Activated CD4-positive, alpha-beta T cell treated with anti-CD3 and anti-CD28 coated beads for 36 hours (primary cell): ENCODE data around the gene AKAP10. TPM values are rescaled to one million over a fixed set of nuclear protein-coding genes. Genes with fewer than 3 reads are reported as not detected.
A peak's percentile ranks its signal among the peaks of the same experiment; 100 is the strongest.

Source experiments
- ATAC-seq: fragments of 200-7000 bp; cut with Tn5 transposase; one replicate; pipeline ENCODE4 v1.10.0; 2021; ENCODE audit warnings: mild to moderate bottlenecking, moderate library complexity
- CTCF ChIA-PET: fragments of 350-600 bp; sonication (Branson Sonifier 250); formaldehyde crosslinking; loops from one replicate; lab custom pipeline; 2021; ENCODE audit warnings: antibody characterized with exemption; lab: Charles Lee
- POLR2A ChIA-PET: fragments of 350-600 bp; sonication (Branson Sonifier 250); formaldehyde crosslinking; loops from one replicate; lab custom pipeline; 2021; ENCODE audit warnings: antibody characterized with exemption, inconsistent platforms; lab: Charles Lee
- DNase-seq: peaks from one replicate; pipeline ENCODE4 v3.0.0-alpha.2; 2020
- H3K27ac Mint-ChIP-seq: one replicate; pipeline ENCODE4 v1.8.0; 2021; ENCODE audit warnings: mixed read lengths
- H3K27me3 Mint-ChIP-seq: one replicate; pipeline ENCODE4 v1.8.0; 2021; ENCODE audit warnings: mixed read lengths
- H3K36me3 Mint-ChIP-seq: one replicate; pipeline ENCODE4 v1.8.0; 2021; ENCODE audit warnings: low read depth, mixed read lengths
- H3K4me1 Mint-ChIP-seq: one replicate; pipeline ENCODE4 v1.8.0; 2021; ENCODE audit warnings: mixed read lengths
- H3K4me3 Mint-ChIP-seq: one replicate; pipeline ENCODE4 v1.8.0; 2021; ENCODE audit warnings: mild to moderate bottlenecking, moderate library complexity, mixed read lengths
- H3K9me3 Mint-ChIP-seq: one replicate; pipeline ENCODE4 v1.8.0; 2021; ENCODE audit warnings: low read depth, mixed read lengths
- intact Hi-C, 2 experiments: fragments of 100-400 bp; cut with DNase I in 1 of 2; cut with micrococcal nuclease in 1 of 2; formaldehyde crosslinking; loops; one replicate each; pipeline versions ENCODE4 v1.14.2 to v1.15.1; 2022 to 2024; cut with DNase I, micrococcal nuclease
- total RNA-seq, 2 experiments: library from RNA; stranded (reverse); gene quantifications; one replicate each; pipeline ENCODE4 v1.2.3, GENCODE V29; 2021

Gene AKAP10
- total RNA-seq, 2 experiments from 2014 or later = 31.6 to 35.9 TPM

- ATAC-seq (peak; percentile 80), DNase-seq (peak; percentile 21)
- Mint-ChIP-seq H3K36me3 (no peaks in the 10 kb centered on the region), H3K4me3 (no peak overlapping the region), H3K27ac (no peak overlapping the region), H3K4me1 (peaks cover 9% of the 10 kb centered on the region), H3K27me3 (no peaks in the 10 kb centered on the region), H3K9me3 (no peaks in the 10 kb centered on the region)
- intact Hi-C loops = no loop called here
- CTCF ChIA-PET = no interaction called here
- POLR2A ChIA-PET = no interaction called here
These were observed 94.0 kb downstream of the AKAP10 start for GRCh38 chr17:19883537-19884215.

- CTCF ChIA-PET = interaction anchor here (0.6 to 2.4 kb wide), 6 partner anchors 12 to 438 kb away, joined by 3 to 7 read pairs (median 4); no protein-coding TSS in a partner anchor
- intact Hi-C loops = no loop called here
- no peaks in the 10 kb centered on the region for H3K36me3 Mint-ChIP-seq
These were observed 97.2 kb downstream of the AKAP10 start for GRCh38 chr17:19880393-19880792.

GRCh38 chr17:19877364-19877945 is 100.2 kb downstream of the AKAP10 start:
- no peak for ATAC-seq
- Mint-ChIP-seq H3K27me3 (no peaks in the 10 kb centered on the region), H3K4me3 (no peak overlapping the region), H3K9me3 (no peaks in the 10 kb centered on the region), H3K27ac (no peak overlapping the region), H3K4me1 (peaks cover 41% of the 10 kb centered on the region), H3K36me3 (no peaks in the 10 kb centered on the region)
- intact Hi-C loops = no loop called here
- ChIA-PET POLR2A (no interaction called here), CTCF (no interaction called here)
- DNase-seq = no peak

More at GRCh38 chr17:19880393-19880792, 97.2 kb downstream of the AKAP10 start:
- POLR2A ChIA-PET = no interaction called here
- H3K27me3 Mint-ChIP-seq = no peaks in the 10 kb centered on the region
- ATAC-seq (no peak), DNase-seq (no peak)
- peaks cover 40% of the 10 kb centered on the region for H3K4me1 Mint-ChIP-seq
- no peak overlapping the region for H3K4me3 Mint-ChIP-seq
- no peak overlapping the region for H3K27ac Mint-ChIP-seq
- no peaks in the 10 kb centered on the region for H3K9me3 Mint-ChIP-seq

GRCh38 chr17:19876529-19877161 is 101.0 kb downstream of the AKAP10 start:
- peak overlapping the region; percentile 11 for H3K4me3 Mint-ChIP-seq
- peak overlapping the region; percentile 73 for H3K27ac Mint-ChIP-seq
- ATAC-seq = peak; percentile 74
- H3K36me3 Mint-ChIP-seq = no peaks in the 10 kb centered on the region
- ChIA-PET CTCF (interaction anchor here (0.8 to 1.1 kb wide), 2 partner anchors 9 to 132 kb away, joined by 3 read pairs; partner anchors contain the start of gene ULK2), POLR2A (interaction anchor here (0.7 kb wide), 1 partner anchor 12 kb away, joined by 3 read pairs; no protein-coding TSS in a partner anchor)
- H3K4me1 Mint-ChIP-seq = peaks cover 41% of the 10 kb centered on the region
- peak; percentile 43 for DNase-seq
- H3K9me3 Mint-ChIP-seq = no peaks in the 10 kb centered on the region
- intact Hi-C loops = no loop called here
- no peaks in the 10 kb centered on the region for H3K27me3 Mint-ChIP-seq

GRCh38 chr17:19874256-19874655 is 103.4 kb downstream of the AKAP10 start:
- Mint-ChIP-seq H3K27ac (no peak overlapping the region), H3K36me3 (no peaks in the 10 kb centered on the region), H3K27me3 (no peaks in the 10 kb centered on the region), H3K9me3 (no peaks in the 10 kb centered on the region), H3K4me1 (peaks cover 44% of the 10 kb centered on the region), H3K4me3 (no peak overlapping the region)
- DNase-seq = no peak
- intact Hi-C loops = no loop called here
- ATAC-seq = no peak
- CTCF ChIA-PET = no interaction called here
- POLR2A ChIA-PET = no interaction called here

- Mint-ChIP-seq H3K4me3 (no peak overlapping the region), H3K27me3 (no peaks in the 10 kb centered on the region), H3K27ac (no peak overlapping the region), H3K4me1 (peaks cover 36% of the 10 kb centered on the region), H3K36me3 (no peaks in the 10 kb centered on the region), H3K9me3 (no peaks in the 10 kb centered on the region)
- POLR2A ChIA-PET = no interaction called here
- intact Hi-C loops = no loop called here
- ATAC-seq (no peak), DNase-seq (no peak)
- CTCF ChIA-PET = no interaction called here
These were observed 104.3 kb downstream of the AKAP10 start for GRCh38 chr17:19873346-19873745.

- Mint-ChIP-seq H3K27ac (no peak overlapping the region), H3K4me3 (peak overlapping the region; percentile 47), H3K4me1 (peaks cover 21% of the 10 kb centered on the region), H3K27me3 (no peaks in the 10 kb centered on the region), H3K36me3 (peaks cover 8% of the 10 kb centered on the region), H3K9me3 (no peaks in the 10 kb centered on the region)
- ATAC-seq (no peak), DNase-seq (no peak)
- ChIA-PET POLR2A (no interaction called here), CTCF (interaction anchor here (0.7 to 1.4 kb wide), 2 partner anchors 9 to 11 kb away, joined by 3 to 7 read pairs; no protein-coding TSS in a partner anchor)
- intact Hi-C loops = loop anchor here in 1 of 2 experiments (5.0 kb wide), 1 partner anchor 109 kb away; the partner anchor contains the start of gene AKAP10
These were observed 109.6 kb downstream of the AKAP10 start for GRCh38 chr17:19868079-19868395.

GRCh38 chr17:19867329-19868078 is 110.1 kb downstream of the AKAP10 start, which contains the start of gene ULK2:
ULK2 (minus strand) TSS chr17:19867936; CDS start chr17:19867417, 519 bp downstream.
- ATAC-seq = peak; percentile 80
- peak; percentile 74 for DNase-seq
- H3K27ac Mint-ChIP-seq = peak within 1 kb of the TSS; percentile 65
- H3K9me3 Mint-ChIP-seq = no peaks in the 10 kb centered on the region
- intact Hi-C loops = loop anchor here (1.0 to 5.0 kb wide), 4 partner anchors 110 to 359 kb away; partner anchors contain the start of genes AKAP10 (in 2 of the 2) and ALDH3A2 (in 1 of the 2)
- no peaks in the 10 kb centered on the region for H3K27me3 Mint-ChIP-seq
- peaks cover 21% of the 10 kb centered on the region for H3K4me1 Mint-ChIP-seq
- POLR2A ChIA-PET = no interaction called here
- peak within 1 kb of the TSS; percentile 80 for H3K4me3 Mint-ChIP-seq
- peaks cover 11% of the 10 kb centered on the region for H3K36me3 Mint-ChIP-seq
- CTCF ChIA-PET = interaction anchor here (0.7 to 1.4 kb wide), 4 partner anchors 9 to 50 kb away, joined by 3 to 7 read pairs (median 3); no protein-coding TSS in a partner anchor

GRCh38 chr17:19867079-19867328 is 110.6 kb downstream of the AKAP10 start:
- ChIA-PET POLR2A (no interaction called here), CTCF (interaction anchor here (0.7 to 0.8 kb wide), 2 partner anchors 17 to 50 kb away, joined by 3 read pairs; no protein-coding TSS in a partner anchor)
- H3K9me3 Mint-ChIP-seq = no peaks in the 10 kb centered on the region
- H3K27me3 Mint-ChIP-seq = no peaks in the 10 kb centered on the region
- H3K36me3 Mint-ChIP-seq = peaks cover 12% of the 10 kb centered on the region
- peak; percentile 72 for DNase-seq
- H3K4me3 Mint-ChIP-seq = peak overlapping the region; percentile 80
- peak; percentile 67 for ATAC-seq
- intact Hi-C loops = loop anchor here (1.0 to 5.0 kb wide), 4 partner anchors 110 to 359 kb away; partner anchors contain the start of genes AKAP10 (in 2 of the 2) and ALDH3A2 (in 1 of the 2)
- peaks cover 21% of the 10 kb centered on the region for H3K4me1 Mint-ChIP-seq
- H3K27ac Mint-ChIP-seq = peak overlapping the region; percentile 65

GRCh38 chr17:19865021-19865420 is 112.6 kb downstream of the AKAP10 start:
- CTCF ChIA-PET = interaction anchor here (0.7 to 1.1 kb wide), 3 partner anchors 11 to 100 kb away, joined by 3 to 4 read pairs (median 4); no protein-coding TSS in a partner anchor
- Mint-ChIP-seq H3K36me3 (peaks cover 16% of the 10 kb centered on the region), H3K9me3 (no peaks in the 10 kb centered on the region), H3K27ac (no peak overlapping the region), H3K27me3 (no peaks in the 10 kb centered on the region), H3K4me1 (peaks cover 18% of the 10 kb centered on the region), H3K4me3 (peak overlapping the region; percentile 80)
- intact Hi-C loops = loop anchor here in 1 of 2 experiments (5.0 kb wide), 1 partner anchor 112 kb away; the partner anchor contains the start of gene AKAP10
- ATAC-seq = no peak
- POLR2A ChIA-PET = no interaction called here
- DNase-seq = no peak
